Naive thymus-derived CD8-positive, alpha-beta T cell (primary cell): ENCODE measurements around the gene KRTAP10-8. TPM values are rescaled to one million over a fixed set of nuclear protein-coding genes. Genes with fewer than 3 reads are reported as not detected.
"Not testable (repeated sequence)": the region's sequence is repeated elsewhere in the genome, so short reads cannot be mapped to it uniquely, and the experiment has no call there.

Source experiments
- ATAC-seq, 2 donors: fragments of 150-1000 bp; cut with Tn5 transposase in 1 of 2; sonication (Bioruptor Pico), chemical (Tn5 transposase) in 1 of 2; 1 replicate in 1 of 2; 2 replicates in 1 of 2; pipeline ENCODE4 v1.10.0; 2021; ENCODE audit warnings: mild to moderate bottlenecking in 2 of 2, moderate library complexity in 2 of 2
- POLR2A ChIA-PET: fragments of 350-600 bp; sonication (Branson Sonifier 250); formaldehyde crosslinking; loops from one replicate; lab custom pipeline; 2021; ENCODE audit warnings: antibody characterized with exemption; lab: Charles Lee
- DNase-seq, 10 donors: peaks; one replicate each; pipeline versions ENCODE4 v3.0.0 to v3.0.0-alpha.2; 2020 to 2022
- H3K27ac Mint-ChIP-seq, 10 donors: one replicate each; pipeline ENCODE4 v1.8.0; 2020 to 2022; ENCODE audit warnings: mild to moderate bottlenecking in 10 of 10, mixed read lengths in 10 of 10, moderate library complexity in 4 of 10, inconsistent platforms in 1 of 10
- H3K27me3 Mint-ChIP-seq, 5 donors: one replicate each; pipeline ENCODE4 v1.8.0; 2021 to 2022; ENCODE audit warnings: mixed read lengths in 5 of 5
- H3K36me3 Mint-ChIP-seq, 3 donors: one replicate each; pipeline ENCODE4 v1.8.0; 2020 to 2022; ENCODE audit warnings: mixed read lengths in 3 of 3, mild to moderate bottlenecking in 2 of 3, inconsistent platforms in 1 of 3
- H3K4me1 Mint-ChIP-seq, 4 donors: one replicate each; pipeline ENCODE4 v1.8.0; 2021 to 2022; ENCODE audit warnings: mixed read lengths in 4 of 4
- H3K4me3 Mint-ChIP-seq, 10 donors: one replicate each; pipeline ENCODE4 v1.8.0; 2020 to 2022; ENCODE audit warnings: mild to moderate bottlenecking in 10 of 10, mixed read lengths in 10 of 10, moderate library complexity in 6 of 10, inconsistent platforms in 1 of 10
- H3K9me3 Mint-ChIP-seq, 9 donors: one replicate each; pipeline ENCODE4 v1.8.0; 2020 to 2022; ENCODE audit warnings: mixed read lengths in 9 of 9, mild to moderate bottlenecking in 3 of 9, inconsistent platforms in 1 of 9, moderate library complexity in 1 of 9
- polyA plus RNA-seq, 3 donors: library from polyadenylated mRNA; unstranded; fragments of 300-500 nt; fragmentation: Illumina TruSeq; gene quantifications; one replicate each; pipeline ENCODE4 v1.2.3, GENCODE V29; 2021
- total RNA-seq, 8 experiments: library from RNA in 2 of 8; stranded (reverse) in 2 of 8; gene quantifications; one replicate each; pipeline ENCODE4 v1.2.3 and lab custom pipeline; 2021 to 2026

KRTAP10-8 gene
- total and polyA plus RNA-seq, 5 experiments from 2014 or later = not detected

GRCh38 chr21:44615911-44616590 is 4.2 kb downstream of the KRTAP10-8 start:
- Mint-ChIP-seq H3K4me1 (peaks cover 36 to 69% (median 58%) of the 10 kb centered on the region in 4 donors), H3K4me3 (peak overlapping the region; percentile 24 to 79 (median 58)), H3K9me3 (peaks cover 13 to 40% (median 24%) of the 10 kb centered on the region in 9 donors), H3K27me3 (no peaks in the 10 kb centered on the region), H3K36me3 (peaks cover 0 to 22% (median 17%) of the 10 kb centered on the region in 3 donors), H3K27ac (peak overlapping the region; percentile 64 to 94 (median 87))
- DNase-seq (peak in 2 of 10 donors; percentile 13 to 19), ATAC-seq (no peak)
- POLR2A ChIA-PET = interaction anchor here (1.0 to 2.7 kb wide), 2 partner anchors 37 to 42 kb away, joined by 6 to 11 read pairs; partner anchors contain the start of gene KRTAP12-3

GRCh38 chr21:44616591-44616926 is 4.7 kb downstream of the KRTAP10-8 start:
- ATAC-seq (no peak), DNase-seq (no peak)
- H3K4me3 Mint-ChIP-seq = peak overlapping the region in 7 of 10 donors; percentile 28 to 79 (median 64)
- peaks cover 13 to 36% (median 23%) of the 10 kb centered on the region in 9 donors for H3K9me3 Mint-ChIP-seq
- H3K27ac Mint-ChIP-seq = peak overlapping the region in 9 of 10 donors; percentile 59 to 94 (median 85)
- peaks cover 0 to 22% (median 17%) of the 10 kb centered on the region in 3 donors for H3K36me3 Mint-ChIP-seq
- H3K4me1 Mint-ChIP-seq = peaks cover 36 to 69% (median 58%) of the 10 kb centered on the region in 4 donors
- no peaks in the 10 kb centered on the region for H3K27me3 Mint-ChIP-seq
- POLR2A ChIA-PET = interaction anchor here (2.7 kb wide), 1 partner anchor 42 kb away, joined by 11 read pairs; the partner anchor contains the start of gene KRTAP12-3

GRCh38 chr21:44617071-44617501 is 5.2 kb downstream of the KRTAP10-8 start:
- Mint-ChIP-seq H3K4me1 (peaks cover 36 to 69% (median 59%) of the 10 kb centered on the region in 4 donors), H3K9me3 (peaks cover 14 to 38% (median 23%) of the 10 kb centered on the region in 9 donors), H3K27me3 (no peaks in the 10 kb centered on the region), H3K36me3 (peaks cover 0 to 26% (median 17%) of the 10 kb centered on the region in 3 donors), H3K4me3 (peak overlapping the region in 3 of 10 donors; percentile 22 to 79 (median 30)), H3K27ac (peak overlapping the region; percentile 40 to 98 (median 93))
- ATAC-seq (no peak), DNase-seq (no peak)
- POLR2A ChIA-PET = interaction anchor here (2.7 kb wide), 1 partner anchor 41 kb away, joined by 11 read pairs; the partner anchor contains the start of gene KRTAP12-3

GRCh38 chr21:44618504-44618903 is 6.6 kb downstream of the KRTAP10-8 start:
- DNase-seq (no peak), ATAC-seq (peak; percentile 52 to 53)
- Mint-ChIP-seq H3K9me3 (peaks cover 23 to 47% (median 37%) of the 10 kb centered on the region in 9 donors), H3K4me3 (peak overlapping the region; percentile 56 to 87 (median 72)), H3K36me3 (peaks cover 0 to 40% (median 29%) of the 10 kb centered on the region in 3 donors), H3K27ac (peak overlapping the region; percentile 93 to 98 (median 94)), H3K27me3 (no peaks in the 10 kb centered on the region), H3K4me1 (peaks cover 34 to 59% (median 55%) of the 10 kb centered on the region in 4 donors)
- POLR2A ChIA-PET = interaction anchor here (0.6 to 2.4 kb wide), 12 partner anchors 10 to 108 kb away, joined by 3 to 19 read pairs (median 4); partner anchors contain the start of gene KRTAP12-3

- ATAC-seq (peak; percentile 98 to 99), DNase-seq (peak in 9 of 10 donors; percentile 52 to 81 (median 65))
- H3K27ac Mint-ChIP-seq = peak overlapping the region; percentile 93 to 98 (median 94)
- peak overlapping the region; percentile 56 to 87 (median 72) for H3K4me3 Mint-ChIP-seq
- H3K9me3 Mint-ChIP-seq = peaks cover 24 to 51% (median 41%) of the 10 kb centered on the region in 9 donors
- POLR2A ChIA-PET = interaction anchor here (0.6 to 2.4 kb wide), 12 partner anchors 10 to 109 kb away, joined by 3 to 19 read pairs (median 4); partner anchors contain the start of gene KRTAP12-3
- no peaks in the 10 kb centered on the region for H3K27me3 Mint-ChIP-seq
- H3K36me3 Mint-ChIP-seq = peaks cover 0 to 44% (median 33%) of the 10 kb centered on the region in 3 donors
- H3K4me1 Mint-ChIP-seq = peaks cover 34 to 59% (median 55%) of the 10 kb centered on the region in 4 donors
Observed at GRCh38 chr21:44618909-44619308, 7.0 kb downstream of the KRTAP10-8 start.

GRCh38 chr21:44619886-44620285 is 8.0 kb downstream of the KRTAP10-8 start:
- DNase-seq (no peak), ATAC-seq (no peak)
- Mint-ChIP-seq H3K36me3 (peaks cover 0 to 52% (median 43%) of the 10 kb centered on the region in 3 donors), H3K27ac (peak overlapping the region; percentile 40 to 98 (median 94)), H3K27me3 (peaks cover 0 to 2% (median 0%) of the 10 kb centered on the region in 5 donors), H3K9me3 (peaks cover 25 to 60% (median 51%) of the 10 kb centered on the region in 9 donors), H3K4me3 (peak overlapping the region in 7 of 10 donors; percentile 36 to 87 (median 71)), H3K4me1 (peaks cover 32 to 55% (median 49%) of the 10 kb centered on the region in 4 donors)
- POLR2A ChIA-PET = interaction anchor here (1.4 to 2.4 kb wide), 4 partner anchors 9 to 38 kb away, joined by 5 to 19 read pairs (median 6); partner anchors contain the start of gene KRTAP12-3

- peaks cover 0 to 2% (median 0%) of the 10 kb centered on the region in 5 donors for H3K27me3 Mint-ChIP-seq
- H3K4me1 Mint-ChIP-seq = peaks cover 22 to 47% (median 39%) of the 10 kb centered on the region in 4 donors
- H3K36me3 Mint-ChIP-seq = peaks cover 0 to 52% (median 43%) of the 10 kb centered on the region in 3 donors
- peak overlapping the region in 3 of 10 donors; percentile 6 to 29 (median 14) for H3K27ac Mint-ChIP-seq
- no peak for ATAC-seq
- H3K4me3 Mint-ChIP-seq = peak overlapping the region in 1 of 10 donors; percentile 13
- H3K9me3 Mint-ChIP-seq = peaks cover 25 to 63% (median 52%) of the 10 kb centered on the region in 9 donors
- POLR2A ChIA-PET = no interaction called here
- no peak for DNase-seq
Observed at GRCh38 chr21:44623575-44623974, 11.7 kb downstream of the KRTAP10-8 start.

GRCh38 chr21:44625756-44626155 is 13.9 kb downstream of the KRTAP10-8 start:
- peaks cover 0 to 41% (median 36%) of the 10 kb centered on the region in 3 donors for H3K36me3 Mint-ChIP-seq
- H3K9me3 Mint-ChIP-seq = peaks cover 17 to 57% (median 45%) of the 10 kb centered on the region in 9 donors
- POLR2A ChIA-PET = interaction anchor here (0.9 to 3.3 kb wide), 3 partner anchors 28 to 33 kb away, joined by 3 to 15 read pairs (median 4); partner anchors contain the start of gene KRTAP12-3
- no peak overlapping the region for H3K4me3 Mint-ChIP-seq
- H3K4me1 Mint-ChIP-seq = peaks cover 17 to 49% (median 39%) of the 10 kb centered on the region in 4 donors
- no peak for ATAC-seq
- peak in 1 of 10 donors; percentile 37 for DNase-seq
- peak overlapping the region in 4 of 10 donors; percentile 43 to 72 (median 50) for H3K27ac Mint-ChIP-seq
- H3K27me3 Mint-ChIP-seq = peaks cover 0 to 2% (median 0%) of the 10 kb centered on the region in 5 donors

- Mint-ChIP-seq H3K9me3 (peaks cover 17 to 58% (median 46%) of the 10 kb centered on the region in 9 donors), H3K36me3 (peaks cover 2 to 44% (median 39%) of the 10 kb centered on the region in 3 donors), H3K27me3 (peaks cover 0 to 2% (median 0%) of the 10 kb centered on the region in 5 donors), H3K4me3 (peak overlapping the region in 4 of 10 donors; percentile 28 to 65 (median 58)), H3K4me1 (peaks cover 21 to 52% (median 43%) of the 10 kb centered on the region in 4 donors), H3K27ac (peak overlapping the region in 6 of 10 donors; percentile 43 to 75 (median 58))
- ATAC-seq (no peak), DNase-seq (peak in 3 of 10 donors; percentile 18 to 32 (median 32))
- POLR2A ChIA-PET = interaction anchor here (0.9 to 3.3 kb wide), 3 partner anchors 27 to 32 kb away, joined by 3 to 15 read pairs (median 4); partner anchors contain the start of gene KRTAP12-3
Observed at GRCh38 chr21:44626262-44626661, 14.4 kb downstream of the KRTAP10-8 start.

GRCh38 chr21:44626673-44627143 is 14.8 kb downstream of the KRTAP10-8 start, which contains the start of gene KRTAP10-9:
TSS of gene KRTAP10-9 (plus strand) at chr21:44627093. CDS start at chr21:44627172, 79 bp downstream.
- H3K4me1 Mint-ChIP-seq = peaks cover 22 to 53% (median 44%) of the 10 kb centered on the region in 4 donors
- peak in 1 of 10 donors; percentile 21 for DNase-seq
- peaks cover 0 to 2% (median 0%) of the 10 kb centered on the region in 5 donors for H3K27me3 Mint-ChIP-seq
- peak within 1 kb of the TSS in 9 of 10 donors; percentile 41 to 81 (median 69) for H3K27ac Mint-ChIP-seq
- ATAC-seq = no peak
- H3K36me3 Mint-ChIP-seq = peaks cover 2 to 46% (median 41%) of the 10 kb centered on the region in 3 donors
- peaks cover 18 to 60% (median 49%) of the 10 kb centered on the region in 9 donors for H3K9me3 Mint-ChIP-seq
- H3K4me3 Mint-ChIP-seq = peak within 1 kb of the TSS in 4 of 10 donors; percentile 28 to 65 (median 58)
- POLR2A ChIA-PET = interaction anchor here (0.8 to 3.3 kb wide), 2 partner anchors 29 to 32 kb away, joined by 3 to 15 read pairs; partner anchors contain the start of gene KRTAP12-3

- POLR2A ChIA-PET = interaction anchor here (0.8 to 3.3 kb wide), 2 partner anchors 29 to 31 kb away, joined by 3 to 15 read pairs; partner anchors contain the start of gene KRTAP12-3
- peak overlapping the region in 7 of 10 donors; percentile 31 to 81 (median 58) for H3K27ac Mint-ChIP-seq
- H3K36me3 Mint-ChIP-seq = peaks cover 2 to 48% (median 43%) of the 10 kb centered on the region in 3 donors
- peaks cover 22 to 53% (median 44%) of the 10 kb centered on the region in 4 donors for H3K4me1 Mint-ChIP-seq
- peaks cover 17 to 60% (median 53%) of the 10 kb centered on the region in 9 donors for H3K9me3 Mint-ChIP-seq
- ATAC-seq, DNase-seq, H3K27me3 Mint-ChIP-seq: not testable (repeated sequence)
- H3K4me3 Mint-ChIP-seq = peak overlapping the region in 1 of 10 donors; percentile 13
Observed at GRCh38 chr21:44627181-44627822, 15.4 kb downstream of the KRTAP10-8 start.
